OCI-LY7 (cell line): ENCODE results near the gene NKAIN2. TPM values are rescaled to one million over a fixed set of nuclear protein-coding genes. Genes with fewer than 3 reads are reported as not detected.
"Not testable (repeated sequence)": the region's sequence is repeated elsewhere in the genome, so short reads cannot be mapped to it uniquely, and the experiment has no call there.

Source experiments
- BruUV-seq: library from RNA; stranded (reverse); fragments of 400-500 nt; replicated peaks from 2 replicates; lab custom pipeline; 2021; lab: Mats Ljungman, UMichigan
- CTCF ChIA-PET: fragments of 300-600 bp; sonication (Branson Sonifier 250); formaldehyde crosslinking; loops from one replicate; lab custom pipeline; 2022; ENCODE audit warnings: antibody characterized with exemption; ENCODE audit not compliant: unreplicated experiment; lab: Charles Lee
- POLR2A ChIA-PET: fragments of 300-600 bp; sonication (Branson Sonifier 250); formaldehyde crosslinking; loops from one replicate; lab custom pipeline; 2022; ENCODE audit warnings: antibody characterized with exemption; lab: Charles Lee
- DNase-seq: peaks from one replicate; pipeline ENCODE4 v3.0.0-alpha.2; 2015; ENCODE audit warnings: low spot score
- H2AFZ ChIP-seq: fragments of 200-600 bp; sonication (generic), shearing (Covaris generic); 2 replicates; pipeline ENCODE4 v1.6.1; 2014; ENCODE audit warnings: mild to moderate bottlenecking, antibody characterized with exemption, low read length, moderate library complexity
- H3K27ac ChIP-seq: fragments of 200-600 bp; sonication (generic); 2 replicates; pipeline ENCODE4 v1.5.1; 2014; ENCODE audit warnings: mixed run types, low read depth, mild to moderate bottlenecking, moderate library complexity, low read length, inconsistent platforms; ENCODE audit not compliant: poor library complexity, severe bottlenecking
- H3K36me3 ChIP-seq: fragments of 200-600 bp; sonication (generic); 2 replicates; pipeline ENCODE4 v1.6.1; 2014; ENCODE audit warnings: mild to moderate bottlenecking, antibody characterized with exemption, low read length, moderate library complexity, mixed read lengths; ENCODE audit not compliant: insufficient read depth
- H3K4me1 ChIP-seq: fragments of 200-600 bp; sonication (generic); 2 replicates; pipeline ENCODE4 v1.5.1; 2014; ENCODE audit warnings: mild to moderate bottlenecking, low read length; ENCODE audit not compliant: insufficient read depth, poor library complexity, severe bottlenecking
- H3K4me2 ChIP-seq: fragments of 200-600 bp; sonication (generic); 2 replicates; pipeline ENCODE4 v1.6.1; 2014; ENCODE audit warnings: mild to moderate bottlenecking, low read length
- H3K4me3 ChIP-seq: fragments of 200-600 bp; sonication (generic); 2 replicates; pipeline ENCODE4 v1.5.1; 2014; ENCODE audit warnings: mild to moderate bottlenecking, low read depth, low read length; ENCODE audit not compliant: poor library complexity, severe bottlenecking
- H3K79me2 ChIP-seq: fragments of 200-600 bp; sonication (generic); 2 replicates; pipeline ENCODE4 v1.6.1; 2016; ENCODE audit warnings: low read depth, mild to moderate bottlenecking, low read length, moderate library complexity, mixed read lengths; ENCODE audit not compliant: insufficient read depth
- H3K9me2 ChIP-seq: fragments of 200-600 bp; sonication (generic); 2 replicates; pipeline ENCODE4 v1.6.1; 2016; ENCODE audit warnings: mild to moderate bottlenecking, low read length, mixed read lengths; ENCODE audit not compliant: insufficient read depth
- H3K9me3 ChIP-seq: fragments of 200-600 bp; sonication (generic); 2 replicates; pipeline ENCODE4 v1.6.1; 2014; ENCODE audit warnings: mild to moderate bottlenecking, mixed run types, low read length, mixed read lengths
- H4K20me1 ChIP-seq: fragments of 200-600 bp; sonication (generic); 2 replicates; pipeline ENCODE4 v1.6.1; 2014; ENCODE audit warnings: mild to moderate bottlenecking, antibody characterized with exemption, low read length, moderate library complexity, mixed read lengths; ENCODE audit not compliant: insufficient read depth
- CTCF ChIP-seq: fragments of 200-600 bp; sonication (generic); conservative IDR thresholded peaks from 2 replicates; pipeline ENCODE4 v1.5.1; 2014; ENCODE audit warnings: mild to moderate bottlenecking, antibody characterized with exemption, low read length, moderate library complexity, mixed read lengths
- EZH2phosphoT487 ChIP-seq: fragments of 200-600 bp; sonication (generic); IDR thresholded peaks from 2 replicates; pipeline ENCODE4 v1.6.1; 2018; ENCODE audit warnings: low read depth, borderline replicate concordance, mild to moderate bottlenecking, mixed run types, antibody characterized with exemption, low read length, moderate library complexity, mixed read lengths
- intact Hi-C: fragments of 100-400 bp; cut with micrococcal nuclease; formaldehyde crosslinking; loops from one replicate; pipeline ENCODE4 v1.10.0; 2022; ENCODE audit not compliant: unreplicated experiment
- total RNA-seq, 2 experiments: library from RNA; depleted of rRNA in 1 of 2; stranded (reverse); fragments of >200 nt in 1 of 2; shearing (Covaris generic) in 1 of 2; gene quantifications; 2 replicates each; pipeline ENCODE4 v1.2.3, GENCODE V29; 2014 to 2022

The NKAIN2 gene
- total RNA-seq, 2 experiments from 2014 or later, result not detected

- no peak for TF ChIP-seq EZH2phosphoT487
- no peak for TF ChIP-seq CTCF
- DNase-seq, result no peak
- ChIA-PET POLR2A (interaction anchor here (0.6 kb wide), 1 partner anchor 496 kb away, joined by 4 read pairs; no protein-coding TSS in a partner anchor), CTCF (no interaction called here)
- no TSS peak for BruUV-seq
- H3K79me2 ChIP-seq, result no peaks in the 10 kb centered on the region
- H3K9me2 ChIP-seq, result no peaks in the 10 kb centered on the region
- H3K36me3 ChIP-seq, result no peaks in the 10 kb centered on the region
- H2AFZ ChIP-seq, result no peak overlapping the region
- no peaks in the 10 kb centered on the region for H3K9me3 ChIP-seq
- no peak overlapping the region for H3K27ac ChIP-seq
- H3K4me3 ChIP-seq, result no peak overlapping the region
- intact Hi-C loops, result no loop called here
- H4K20me1 ChIP-seq, result no peaks in the 10 kb centered on the region
- H3K4me1 ChIP-seq, result no peaks in the 10 kb centered on the region
- H3K4me2 ChIP-seq, result no peak overlapping the region
Observed at GRCh38 chr6:124330197-124330596, 526.5 kb downstream of the NKAIN2 start.

GRCh38 chr6:124334359-124334758 lies 530.7 kb downstream of the NKAIN2 start:
- DNase-seq, result no peak
- ChIA-PET CTCF (no interaction called here), POLR2A (no interaction called here)
- TF ChIP-seq CTCF (no peak), EZH2phosphoT487 (no peak)
- Histone ChIP-seq H3K79me2 (no peaks in the 10 kb centered on the region), H2AFZ (no peak overlapping the region), H4K20me1 (no peaks in the 10 kb centered on the region), H3K36me3 (no peaks in the 10 kb centered on the region), H3K9me3 (no peaks in the 10 kb centered on the region), H3K9me2 (no peaks in the 10 kb centered on the region), H3K4me2 (no peak overlapping the region), H3K27ac (no peak overlapping the region), H3K4me3 (no peak overlapping the region), H3K4me1 (no peaks in the 10 kb centered on the region)
- no TSS peak for BruUV-seq
- intact Hi-C loops, result no loop called here

GRCh38 chr6:124339610-124340334 lies 536.1 kb downstream of the NKAIN2 start:
- POLR2A ChIA-PET, result interaction anchor here (0.6 kb wide), 1 partner anchor 91 kb away, joined by 3 read pairs; no protein-coding TSS in a partner anchor
- Histone ChIP-seq H3K9me3 (no peaks in the 10 kb centered on the region), H2AFZ (no peak overlapping the region), H3K27ac (no peak overlapping the region), H3K4me1 (no peaks in the 10 kb centered on the region), H3K4me3 (no peak overlapping the region), H3K4me2 (no peak overlapping the region), H3K79me2 (no peaks in the 10 kb centered on the region), H3K36me3 (no peaks in the 10 kb centered on the region), H4K20me1 (no peaks in the 10 kb centered on the region), H3K9me2 (no peaks in the 10 kb centered on the region)
- DNase-seq, result no peak
- CTCF ChIA-PET, result no interaction called here
- TF ChIP-seq EZH2phosphoT487, result no peak
- no peak for TF ChIP-seq CTCF
- intact Hi-C loops, result no loop called here
- BruUV-seq, result no TSS peak

- intact Hi-C loops, POLR2A ChIA-PET, H3K4me2 ChIP-seq, H3K27ac ChIP-seq, H3K9me3 ChIP-seq, BruUV-seq, DNase-seq, H3K79me2 ChIP-seq, H3K36me3 ChIP-seq, H3K9me2 ChIP-seq, H3K4me3 ChIP-seq, H2AFZ ChIP-seq, H3K4me1 ChIP-seq, H4K20me1 ChIP-seq, CTCF ChIA-PET: not testable (repeated sequence)
Observed at GRCh38 chr6:124348339-124348738, 544.7 kb downstream of the NKAIN2 start.
